Nephron progenitor cell (in vitro differentiated cells): ENCODE results near the gene SLC31A1.

ENCODE experiments used
- DNase-seq: peaks from one replicate; pipeline ENCODE4 v3.0.0; 2021
- H3K27ac Mint-ChIP-seq: 2 replicates; pipeline ENCODE4 v1.8.0; 2021; ENCODE audit warnings: mild to moderate bottlenecking, moderate library complexity, mixed read lengths
- H3K27me3 Mint-ChIP-seq: 2 replicates; pipeline ENCODE4 v1.8.0; 2021; ENCODE audit warnings: mild to moderate bottlenecking, low read depth, mixed read lengths; ENCODE audit not compliant: poor library complexity
- H3K36me3 Mint-ChIP-seq: 2 replicates; pipeline ENCODE4 v1.8.0; 2021; ENCODE audit warnings: low read depth, mixed read lengths
- H3K4me1 Mint-ChIP-seq: 2 replicates; pipeline ENCODE4 v1.8.0; 2021; ENCODE audit warnings: mixed read lengths
- H3K4me3 Mint-ChIP-seq: 2 replicates; pipeline ENCODE4 v1.8.0; 2021; ENCODE audit warnings: mild to moderate bottlenecking, moderate library complexity, mixed read lengths
- H3K9me3 Mint-ChIP-seq: 2 replicates; pipeline ENCODE4 v1.8.0; 2021; ENCODE audit warnings: mild to moderate bottlenecking, moderate library complexity, mixed read lengths
- TF ChIP-seq, protein P1 (sequence below): fragments of 200-600 bp; sonication (generic); IDR thresholded peaks from 2 replicates; pipeline ENCODE4 v1.5.0; 2021; ENCODE audit warnings: antibody characterized with exemption

The SLC31A1 gene

DNA sequence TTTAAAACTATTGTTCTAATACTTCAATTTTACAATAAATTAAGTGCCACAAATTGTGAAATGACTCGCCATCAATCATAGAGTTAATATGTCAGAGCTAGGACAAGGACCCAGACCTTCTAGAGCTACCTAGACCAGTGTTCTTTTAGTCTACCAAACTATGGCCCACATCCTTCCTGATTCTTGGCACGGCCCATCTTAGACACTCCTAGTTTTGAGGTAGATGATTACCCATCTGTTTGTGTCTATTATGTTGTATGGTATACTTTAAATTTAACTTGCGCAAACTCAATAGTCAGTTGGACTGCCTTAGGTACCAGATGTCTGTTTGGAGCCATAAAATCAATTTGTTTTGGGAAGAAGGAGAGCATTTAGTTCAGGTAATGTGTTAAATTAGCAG is 36.5 kb downstream of the SLC31A1 start:
- peaks cover 28% of the 10 kb centered on the region for H3K36me3 Mint-ChIP-seq
- no peak overlapping the region for H3K27ac Mint-ChIP-seq
- no peaks in the 10 kb centered on the region for H3K9me3 Mint-ChIP-seq
- no peak for DNase-seq
- no peak overlapping the region for H3K4me3 Mint-ChIP-seq
- TF ChIP-seq, protein P1, sequence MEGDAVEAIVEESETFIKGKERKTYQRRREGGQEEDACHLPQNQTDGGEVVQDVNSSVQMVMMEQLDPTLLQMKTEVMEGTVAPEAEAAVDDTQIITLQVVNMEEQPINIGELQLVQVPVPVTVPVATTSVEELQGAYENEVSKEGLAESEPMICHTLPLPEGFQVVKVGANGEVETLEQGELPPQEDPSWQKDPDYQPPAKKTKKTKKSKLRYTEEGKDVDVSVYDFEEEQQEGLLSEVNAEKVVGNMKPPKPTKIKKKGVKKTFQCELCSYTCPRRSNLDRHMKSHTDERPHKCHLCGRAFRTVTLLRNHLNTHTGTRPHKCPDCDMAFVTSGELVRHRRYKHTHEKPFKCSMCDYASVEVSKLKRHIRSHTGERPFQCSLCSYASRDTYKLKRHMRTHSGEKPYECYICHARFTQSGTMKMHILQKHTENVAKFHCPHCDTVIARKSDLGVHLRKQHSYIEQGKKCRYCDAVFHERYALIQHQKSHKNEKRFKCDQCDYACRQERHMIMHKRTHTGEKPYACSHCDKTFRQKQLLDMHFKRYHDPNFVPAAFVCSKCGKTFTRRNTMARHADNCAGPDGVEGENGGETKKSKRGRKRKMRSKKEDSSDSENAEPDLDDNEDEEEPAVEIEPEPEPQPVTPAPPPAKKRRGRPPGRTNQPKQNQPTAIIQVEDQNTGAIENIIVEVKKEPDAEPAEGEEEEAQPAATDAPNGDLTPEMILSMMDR = no peak
- H3K4me1 Mint-ChIP-seq = no peaks in the 10 kb centered on the region
- peaks cover 6% of the 10 kb centered on the region for H3K27me3 Mint-ChIP-seq

DNA sequence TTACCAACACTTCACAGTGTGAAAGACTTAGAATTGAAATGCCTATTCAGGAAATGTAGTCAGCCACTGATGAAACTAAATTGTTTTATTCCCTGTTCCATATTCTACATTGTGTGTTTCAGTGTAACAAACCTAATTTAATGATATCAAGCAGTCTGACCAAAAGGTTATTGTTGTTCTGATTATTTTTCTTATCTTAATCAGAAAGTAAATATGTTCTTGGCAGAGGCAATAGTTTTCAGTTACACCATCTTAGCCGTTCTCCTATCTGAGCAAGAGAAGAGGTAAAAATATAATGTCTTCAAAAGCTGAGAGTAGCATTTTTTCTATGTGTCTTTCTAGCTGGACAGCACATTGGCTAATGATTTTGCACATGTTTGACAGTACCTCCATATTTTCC is 36.9 kb downstream of the SLC31A1 start:
- H3K4me1 Mint-ChIP-seq = no peaks in the 10 kb centered on the region
- no peak overlapping the region for H3K4me3 Mint-ChIP-seq
- no peak for DNase-seq
- H3K9me3 Mint-ChIP-seq = no peaks in the 10 kb centered on the region
- TF ChIP-seq, protein P1 = no peak
- H3K27me3 Mint-ChIP-seq = peaks cover 6% of the 10 kb centered on the region
- no peak overlapping the region for H3K27ac Mint-ChIP-seq
- peaks cover 30% of the 10 kb centered on the region for H3K36me3 Mint-ChIP-seq

DNA sequence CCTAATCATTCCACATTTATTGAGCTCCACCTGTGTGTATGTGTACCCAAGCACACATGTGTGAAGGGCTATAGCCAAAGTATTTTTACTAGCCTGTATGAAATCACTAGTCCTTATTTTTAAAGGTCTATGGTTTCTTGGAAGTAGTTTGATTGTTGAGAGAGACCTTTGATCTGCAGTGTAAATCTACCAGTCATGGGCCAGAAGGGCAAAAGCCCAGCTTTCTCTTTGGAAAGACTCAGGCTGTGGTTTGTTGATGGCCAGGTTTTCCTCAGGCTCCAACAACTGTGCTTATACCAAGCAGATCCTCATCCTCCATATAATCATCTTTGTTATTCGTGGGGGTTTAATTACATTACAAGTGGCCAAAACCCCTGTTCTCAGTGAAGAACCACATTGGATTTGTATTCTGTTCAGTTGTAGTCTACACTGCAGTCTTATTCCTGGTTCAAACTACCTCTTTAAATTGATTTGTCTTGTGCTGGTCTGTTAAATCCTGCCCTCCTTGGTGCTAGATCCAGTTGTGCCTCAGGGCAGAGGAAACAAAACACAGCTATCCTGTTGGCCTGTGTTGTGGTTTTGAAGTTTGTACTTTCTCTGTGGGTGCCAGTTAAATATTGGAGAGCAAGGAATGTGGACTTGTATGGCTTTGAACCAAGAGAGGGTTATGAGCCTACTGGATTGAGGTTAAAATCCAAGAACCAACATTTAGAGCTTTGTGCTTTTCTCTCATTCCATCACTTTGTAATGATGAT is 40.8 kb downstream of the SLC31A1 start:
- Mint-ChIP-seq H3K4me1 (no peaks in the 10 kb centered on the region), H3K27me3 (peaks cover 4% of the 10 kb centered on the region), H3K36me3 (peaks cover 42% of the 10 kb centered on the region), H3K9me3 (no peaks in the 10 kb centered on the region), H3K4me3 (no peak overlapping the region), H3K27ac (peak overlapping the region; percentile 17)
- TF ChIP-seq, protein P1 = no peak
- no peak for DNase-seq

DNA sequence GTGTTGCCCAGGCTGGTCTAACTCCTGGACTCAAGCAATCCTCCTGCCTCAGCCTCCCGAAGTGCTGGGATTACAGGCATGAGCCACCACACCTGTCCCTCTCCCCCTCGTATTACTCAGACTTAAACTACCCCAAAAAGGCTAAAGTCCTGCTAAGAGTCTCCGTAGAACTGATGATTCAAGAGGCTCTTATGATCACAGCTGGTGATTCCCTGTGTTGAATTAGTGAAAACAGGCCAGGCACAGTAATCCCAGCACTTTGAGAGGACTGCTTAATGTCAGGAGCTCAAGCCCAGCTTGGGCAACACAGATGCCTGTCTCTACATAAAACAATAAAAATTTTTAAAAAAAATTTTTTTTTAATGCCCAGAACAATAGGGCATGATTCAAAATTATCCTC is 44.8 kb downstream of the SLC31A1 start:
- Mint-ChIP-seq H3K27me3 (peaks cover 1% of the 10 kb centered on the region), H3K9me3 (no peaks in the 10 kb centered on the region), H3K36me3 (peaks cover 42% of the 10 kb centered on the region), H3K4me3 (no peak overlapping the region), H3K4me1 (no peaks in the 10 kb centered on the region), H3K27ac (no peak overlapping the region)
- DNase-seq = no peak
- TF ChIP-seq, protein P1 = no peak

DNA sequence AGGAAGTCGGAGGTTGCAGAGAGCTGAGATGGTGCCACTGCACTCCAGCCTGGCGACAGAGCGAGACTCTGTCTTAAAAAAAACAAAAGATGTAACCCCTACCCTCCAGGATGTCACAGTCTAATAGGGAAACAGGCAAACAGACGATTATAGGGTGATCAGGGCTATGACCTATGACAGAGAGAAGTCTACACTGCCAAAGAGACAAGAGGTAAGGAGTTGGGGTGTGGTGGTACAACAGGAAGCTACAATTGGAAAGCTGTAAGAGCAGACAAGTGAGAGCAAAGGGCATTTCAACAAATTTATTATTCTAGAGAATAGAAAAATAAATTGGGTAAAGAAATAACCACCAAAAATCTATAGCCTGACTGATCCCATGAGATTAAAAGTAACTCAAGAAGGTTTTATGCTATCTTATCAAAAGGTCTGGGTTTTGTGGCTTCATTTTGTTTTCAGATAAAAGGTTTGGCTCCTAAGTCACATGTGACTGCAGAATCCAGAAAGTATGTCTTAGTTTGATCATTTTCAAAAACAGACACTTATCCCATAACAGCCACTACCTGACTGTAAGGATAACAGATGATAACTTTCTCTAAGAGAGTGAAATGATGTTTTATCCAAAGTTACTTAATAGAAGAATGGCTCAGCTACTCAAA is 46.7 kb downstream of the SLC31A1 start:
- peak overlapping the region; percentile 85 for H3K27ac Mint-ChIP-seq
- no peaks in the 10 kb centered on the region for H3K9me3 Mint-ChIP-seq
- TF ChIP-seq, protein P1 = no peak
- H3K4me3 Mint-ChIP-seq = no peak overlapping the region
- no peak for DNase-seq
- H3K36me3 Mint-ChIP-seq = peaks cover 48% of the 10 kb centered on the region
- no peaks in the 10 kb centered on the region for H3K4me1 Mint-ChIP-seq
- H3K27me3 Mint-ChIP-seq = no peaks in the 10 kb centered on the region
